A673 (cell line): ENCODE results near the gene TMEM196.

ENCODE experiments used
- CTCF ChIP-seq: fragments of 300-800, 200-600 bp; sonication (generic); conservative IDR thresholded peaks from 2 replicates; pipeline ENCODE4 v1.5.1; 2017; ENCODE audit warnings: low read depth, mild to moderate bottlenecking, antibody characterized with exemption, low read length, moderate library complexity, mixed read lengths
- EZH2 ChIP-seq: fragments of 200-600 bp; sonication (generic); IDR thresholded peaks from 2 replicates; pipeline ENCODE4 v1.6.1; 2017; ENCODE audit warnings: borderline replicate concordance, low read depth, mild to moderate bottlenecking, mixed read lengths, antibody characterized with exemption, low read length; ENCODE audit not compliant: poor library complexity, severe bottlenecking

- TF ChIP-seq CTCF (no peak), EZH2 (no peak)
Observed at GRCh38 chr7:19752020-19752419, 21.4 kb downstream of the TMEM196 start.
